Cardiac muscle cell (in vitro differentiated cells and primary cell): ENCODE data around the gene SLC39A3. TPM values are rescaled to one million over a fixed set of nuclear protein-coding genes. Genes with fewer than 3 reads are reported as not detected.
"Not testable (repeated sequence)": the region's sequence is repeated elsewhere in the genome, so short reads cannot be mapped to it uniquely, and the experiment has no call there.

Experiments used
- DNase-seq, 2 donors: peaks; one replicate each; pipeline versions ENCODE4 v3.0.0 to v3.0.0-alpha.2; 2010 to 2017; ENCODE audit warnings: low read depth in 1 of 2, low spot score in 1 of 2
- H3K27ac ChIP-seq: fragments of 200-600 bp; sonication (generic); 2 replicates; pipeline ENCODE4 v1.5.1; 2016
- H3K27me3 ChIP-seq: fragments of 200-600 bp; sonication (generic); 2 replicates; pipeline ENCODE4 v1.6.0; 2016; ENCODE audit warnings: control low read depth
- H3K36me3 ChIP-seq: fragments of 200-600 bp; sonication (generic); 2 replicates; pipeline ENCODE4 v1.5.1; 2016; ENCODE audit warnings: control low read depth
- H3K4me1 ChIP-seq: fragments of 200-600 bp; sonication (generic); 2 replicates; pipeline ENCODE4 v1.8.1; 2017; ENCODE audit warnings: low read depth, mild to moderate bottlenecking, mixed run types
- H3K4me3 ChIP-seq: fragments of 200-600 bp; sonication (generic); 2 replicates; pipeline ENCODE4 v1.5.1; 2016; ENCODE audit warnings: mild to moderate bottlenecking
- H3K9me3 ChIP-seq: fragments of 200-600 bp; sonication (generic); 2 replicates; pipeline ENCODE4 v1.5.1; 2017; ENCODE audit warnings: low read depth, mild to moderate bottlenecking, control low read depth
- polyA plus RNA-seq: library from polyadenylated mRNA; unstranded; fragments of >200 nt; fragmentation: Nextera tagmentation; extraction: Ambion mirVana; gene quantifications from 2 replicates; pipeline ENCODE4 v1.2.1, GENCODE V29; 2016
- total RNA-seq: library from RNA; depleted of rRNA; stranded (reverse); fragments of >200 nt; gene quantifications from 2 replicates; pipeline ENCODE4 v1.2.3, GENCODE V29; 2016
- TF ChIP-seq, protein P1 (sequence below): IDR thresholded peaks from 2 replicates; pipeline ENCODE4 v1.5.1; 2012; ENCODE audit warnings: low read depth, mild to moderate bottlenecking, low read length

SLC39A3 gene
- total and polyA plus RNA-seq, 2 experiments from 2014 or later, result 29.4 to 46.0 TPM

DNA sequence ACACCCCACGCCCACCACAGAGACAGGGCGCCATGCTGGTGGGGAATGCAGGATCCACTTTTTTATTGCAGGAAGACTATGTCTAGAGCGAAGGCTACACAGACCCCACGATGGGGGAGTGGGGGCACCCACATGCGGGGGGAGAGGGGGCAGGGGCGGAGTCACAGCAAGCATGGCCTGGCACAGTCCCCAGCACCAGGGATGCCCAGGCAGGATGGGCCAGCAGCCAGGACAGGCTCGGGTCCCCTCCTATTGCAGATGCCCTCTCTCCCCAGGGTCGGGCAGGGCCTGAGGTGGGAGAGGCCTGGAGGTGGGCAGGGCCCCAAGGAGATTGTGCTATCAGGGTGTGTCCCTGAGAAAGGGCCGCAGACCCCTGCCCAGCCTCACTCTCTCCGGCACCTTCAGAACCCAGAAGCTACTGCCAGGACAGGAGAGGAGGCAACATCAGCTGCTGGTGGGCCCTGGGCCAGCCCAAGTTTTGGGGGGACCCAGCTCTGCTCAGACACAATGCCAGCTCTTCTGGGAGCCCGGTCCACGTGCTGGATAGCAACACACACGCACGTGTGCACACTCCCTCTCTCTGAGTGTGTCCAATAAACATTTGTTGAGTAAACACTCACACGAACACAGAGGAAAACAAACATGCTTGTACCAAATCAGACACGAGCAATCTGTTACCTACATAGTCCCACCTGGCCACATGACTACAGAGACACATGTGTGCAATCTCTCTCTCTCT is 25.1 kb downstream of the SLC39A3 start:
- TF ChIP-seq, protein P1, sequence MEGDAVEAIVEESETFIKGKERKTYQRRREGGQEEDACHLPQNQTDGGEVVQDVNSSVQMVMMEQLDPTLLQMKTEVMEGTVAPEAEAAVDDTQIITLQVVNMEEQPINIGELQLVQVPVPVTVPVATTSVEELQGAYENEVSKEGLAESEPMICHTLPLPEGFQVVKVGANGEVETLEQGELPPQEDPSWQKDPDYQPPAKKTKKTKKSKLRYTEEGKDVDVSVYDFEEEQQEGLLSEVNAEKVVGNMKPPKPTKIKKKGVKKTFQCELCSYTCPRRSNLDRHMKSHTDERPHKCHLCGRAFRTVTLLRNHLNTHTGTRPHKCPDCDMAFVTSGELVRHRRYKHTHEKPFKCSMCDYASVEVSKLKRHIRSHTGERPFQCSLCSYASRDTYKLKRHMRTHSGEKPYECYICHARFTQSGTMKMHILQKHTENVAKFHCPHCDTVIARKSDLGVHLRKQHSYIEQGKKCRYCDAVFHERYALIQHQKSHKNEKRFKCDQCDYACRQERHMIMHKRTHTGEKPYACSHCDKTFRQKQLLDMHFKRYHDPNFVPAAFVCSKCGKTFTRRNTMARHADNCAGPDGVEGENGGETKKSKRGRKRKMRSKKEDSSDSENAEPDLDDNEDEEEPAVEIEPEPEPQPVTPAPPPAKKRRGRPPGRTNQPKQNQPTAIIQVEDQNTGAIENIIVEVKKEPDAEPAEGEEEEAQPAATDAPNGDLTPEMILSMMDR, result no peak
- no peak overlapping the region for H3K4me3 ChIP-seq
- DNase-seq, result no peak
- H3K27me3 ChIP-seq, result no peaks in the 10 kb centered on the region
- H3K27ac ChIP-seq, result no peak overlapping the region
- peaks cover under 1% of the 10 kb centered on the region for H3K4me1 ChIP-seq
- H3K36me3 ChIP-seq, result no peaks in the 10 kb centered on the region
- no peaks in the 10 kb centered on the region for H3K9me3 ChIP-seq

DNA sequence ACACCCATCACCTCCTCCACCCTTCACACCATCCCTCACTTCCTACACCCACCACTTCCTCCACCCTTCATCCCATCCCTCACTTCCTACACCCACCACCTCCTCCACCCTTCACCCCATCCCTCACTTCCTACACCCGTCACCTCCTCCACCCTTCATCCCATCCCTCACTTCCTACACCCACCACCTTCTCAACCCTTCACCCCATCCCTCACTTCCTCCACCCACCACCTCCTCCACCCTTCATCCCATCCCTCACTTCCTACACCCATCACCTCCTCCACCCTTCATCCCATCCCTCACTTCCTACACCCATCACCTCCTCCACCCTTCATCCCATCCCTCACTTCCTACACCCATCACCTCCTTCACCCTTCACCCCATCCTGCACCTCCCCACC is 25.7 kb downstream of the SLC39A3 start:
- H3K4me1 ChIP-seq, H3K27ac ChIP-seq, H3K36me3 ChIP-seq, DNase-seq, H3K4me3 ChIP-seq, H3K27me3 ChIP-seq, H3K9me3 ChIP-seq: not testable (repeated sequence)

DNA sequence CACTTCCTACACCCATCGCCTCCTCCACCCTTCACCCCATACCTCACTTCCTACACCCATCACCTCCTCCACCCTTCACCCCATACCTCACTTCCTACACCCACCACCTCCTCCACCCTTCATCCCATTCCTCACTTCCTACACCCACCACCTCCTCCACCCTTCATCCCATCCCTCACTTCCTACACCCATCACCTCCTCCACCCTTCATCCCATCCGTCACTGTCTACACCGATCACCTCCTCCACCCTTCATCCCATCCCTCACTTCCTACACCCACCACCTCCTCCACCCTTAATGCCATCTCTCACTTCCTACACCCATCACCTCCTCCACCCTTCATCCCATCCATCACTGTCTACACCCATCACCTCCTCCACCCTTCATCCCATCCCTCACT is 26.6 kb downstream of the SLC39A3 start:
- H3K36me3 ChIP-seq, H3K4me1 ChIP-seq, H3K4me3 ChIP-seq, H3K27ac ChIP-seq, DNase-seq, H3K27me3 ChIP-seq, H3K9me3 ChIP-seq: not testable (repeated sequence)

DNA sequence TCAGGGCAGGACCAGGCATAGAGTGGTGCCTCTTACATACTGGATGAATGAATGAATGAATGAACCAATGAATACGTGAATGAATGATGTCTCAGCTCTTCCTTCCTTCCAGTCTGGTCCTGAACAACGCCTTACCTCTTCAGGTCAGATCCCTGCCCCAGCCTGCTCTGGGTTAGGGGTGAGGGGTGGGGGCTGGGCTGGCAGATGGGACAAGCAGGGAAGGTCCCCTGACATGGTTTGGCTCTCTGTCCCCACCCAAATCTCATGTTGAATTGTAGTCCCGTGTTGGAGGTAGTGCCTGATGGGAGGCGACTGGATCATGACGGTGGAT is 28.0 kb downstream of the SLC39A3 start:
- Histone ChIP-seq H3K9me3 (no peaks in the 10 kb centered on the region), H3K27me3 (no peaks in the 10 kb centered on the region), H3K4me3 (no peak overlapping the region), H3K4me1 (no peaks in the 10 kb centered on the region), H3K27ac (no peak overlapping the region), H3K36me3 (no peaks in the 10 kb centered on the region)
- DNase-seq, result no peak
- TF ChIP-seq, protein P1, result no peak

DNA sequence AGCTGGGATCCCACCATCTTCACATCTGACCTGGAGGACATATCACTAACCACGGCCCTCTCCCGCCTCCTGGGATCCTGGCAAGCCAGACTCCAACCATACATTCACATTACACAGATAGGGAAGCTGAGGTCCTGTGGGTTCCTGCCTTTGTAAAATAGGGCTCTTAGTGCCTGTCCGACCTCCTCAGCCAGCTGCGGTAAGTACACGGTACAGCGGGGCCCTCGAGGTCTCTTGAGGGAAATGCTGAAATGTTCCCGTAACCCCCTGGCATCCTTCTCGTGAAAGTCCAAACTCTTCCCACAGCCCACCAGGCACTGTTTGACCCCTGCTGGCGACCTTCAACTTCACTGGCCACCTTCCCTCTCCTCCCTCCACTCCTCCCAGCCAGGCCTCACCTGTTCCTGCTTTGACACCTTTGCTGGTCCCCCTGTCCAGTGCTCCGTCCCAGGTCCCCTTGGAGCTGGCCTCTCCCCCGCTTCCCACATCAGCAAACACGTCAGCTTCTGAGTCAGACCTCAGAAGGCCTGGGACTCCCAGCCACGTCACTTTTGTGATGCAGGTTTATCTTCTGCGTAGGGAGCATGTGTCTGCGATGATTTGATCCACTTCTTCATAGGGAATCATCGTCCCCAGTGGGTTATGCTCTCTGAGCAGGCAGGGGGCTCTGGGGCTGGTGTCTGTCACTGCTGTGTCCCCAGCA is 28.5 kb downstream of the SLC39A3 start:
- TF ChIP-seq, protein P1, result no peak
- no peaks in the 10 kb centered on the region for H3K27me3 ChIP-seq
- peak in 1 of 2 donors; percentile 69 for DNase-seq
- no peak overlapping the region for H3K4me3 ChIP-seq
- H3K4me1 ChIP-seq, result no peaks in the 10 kb centered on the region
- H3K27ac ChIP-seq, result no peak overlapping the region
- no peaks in the 10 kb centered on the region for H3K9me3 ChIP-seq
- no peaks in the 10 kb centered on the region for H3K36me3 ChIP-seq

DNA sequence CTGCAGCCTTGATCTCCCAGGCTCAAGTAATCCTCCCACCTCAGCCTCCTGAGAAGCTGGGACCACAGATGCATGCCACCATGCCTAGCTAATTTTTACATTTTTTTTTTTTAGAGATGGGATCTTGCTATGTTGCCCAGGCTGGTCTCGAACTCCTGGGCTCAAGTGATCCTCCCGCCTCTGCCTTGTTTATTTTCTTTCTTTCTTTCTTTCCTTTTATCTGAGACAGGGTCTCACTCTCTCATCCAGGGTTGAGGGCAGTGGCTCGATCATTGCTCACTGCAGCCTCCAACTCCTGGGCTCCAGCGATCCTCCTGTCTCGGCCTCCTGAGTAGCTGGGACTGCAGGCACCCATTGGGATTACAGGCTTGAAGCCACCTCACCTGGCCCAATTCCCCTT is 33.6 kb downstream of the SLC39A3 start:
- TF ChIP-seq, protein P1, result no peak
- no peaks in the 10 kb centered on the region for H3K36me3 ChIP-seq
- no peak overlapping the region for H3K4me3 ChIP-seq
- no peaks in the 10 kb centered on the region for H3K9me3 ChIP-seq
- DNase-seq, result no peak
- no peak overlapping the region for H3K27ac ChIP-seq
- no peaks in the 10 kb centered on the region for H3K4me1 ChIP-seq
- peaks cover 9% of the 10 kb centered on the region for H3K27me3 ChIP-seq
